ENCODE measurements around the gene RNF180.

DNA sequence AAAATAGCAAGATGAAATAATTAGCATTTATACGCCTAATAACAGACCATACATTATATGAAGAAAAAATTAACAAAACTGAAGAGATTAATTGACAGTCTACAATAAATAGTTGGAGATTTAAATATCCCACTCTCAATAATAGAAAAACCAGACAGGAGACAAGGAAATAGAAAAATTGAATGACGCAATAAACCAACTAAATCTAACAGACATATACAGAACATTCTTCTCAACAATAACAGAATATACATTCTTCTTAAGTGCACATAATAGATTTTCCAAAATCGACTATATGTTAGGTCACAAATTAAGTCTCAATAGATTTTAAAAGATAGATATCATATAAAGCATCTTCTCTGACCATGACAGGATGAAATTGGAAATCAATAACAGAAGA, 25.6 kb upstream of the RNF180 start:
- TF ChIP-seq, protein P1, sequence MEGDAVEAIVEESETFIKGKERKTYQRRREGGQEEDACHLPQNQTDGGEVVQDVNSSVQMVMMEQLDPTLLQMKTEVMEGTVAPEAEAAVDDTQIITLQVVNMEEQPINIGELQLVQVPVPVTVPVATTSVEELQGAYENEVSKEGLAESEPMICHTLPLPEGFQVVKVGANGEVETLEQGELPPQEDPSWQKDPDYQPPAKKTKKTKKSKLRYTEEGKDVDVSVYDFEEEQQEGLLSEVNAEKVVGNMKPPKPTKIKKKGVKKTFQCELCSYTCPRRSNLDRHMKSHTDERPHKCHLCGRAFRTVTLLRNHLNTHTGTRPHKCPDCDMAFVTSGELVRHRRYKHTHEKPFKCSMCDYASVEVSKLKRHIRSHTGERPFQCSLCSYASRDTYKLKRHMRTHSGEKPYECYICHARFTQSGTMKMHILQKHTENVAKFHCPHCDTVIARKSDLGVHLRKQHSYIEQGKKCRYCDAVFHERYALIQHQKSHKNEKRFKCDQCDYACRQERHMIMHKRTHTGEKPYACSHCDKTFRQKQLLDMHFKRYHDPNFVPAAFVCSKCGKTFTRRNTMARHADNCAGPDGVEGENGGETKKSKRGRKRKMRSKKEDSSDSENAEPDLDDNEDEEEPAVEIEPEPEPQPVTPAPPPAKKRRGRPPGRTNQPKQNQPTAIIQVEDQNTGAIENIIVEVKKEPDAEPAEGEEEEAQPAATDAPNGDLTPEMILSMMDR (IDR thresholded peaks at IDR 0.05): no peak
- TF ChIP-seq EZH2 (IDR thresholded peaks at IDR 0.05; ENCODE audit: borderline replicate concordance, insufficient read depth, low read depth, low read length, poor library complexity, severe bottlenecking): no peak
